OCI-LY1 (cell line): Measurements from ENCODE around the gene NPFFR1.

Experiments used
- CTCF ChIP-seq: fragments of 200-600 bp; sonication (generic), shearing (Covaris generic); IDR thresholded peaks from 2 replicates; pipeline ENCODE4 v1.5.1; 2017; ENCODE audit warnings: mild to moderate bottlenecking, antibody characterized with exemption, low read length, moderate library complexity, mixed read lengths
- EZH2 ChIP-seq: fragments of 200-600 bp; sonication (generic), shearing (Covaris generic); IDR thresholded peaks from 2 replicates; pipeline ENCODE4 v1.8.0; 2017; ENCODE audit warnings: borderline replicate concordance, mixed run types, mild to moderate bottlenecking, antibody characterized with exemption, low read length, moderate library complexity, mixed read lengths

- TF ChIP-seq EZH2 (no peak), CTCF (no peak)
Measured at GRCh38 chr10:70323138-70323696, 39.4 kb upstream of the NPFFR1 start.
